Tibial nerve (tissue), 4 donors: ENCODE data around the gene PPT1. TPM values are rescaled to one million over a fixed set of nuclear protein-coding genes. Genes with fewer than 3 reads are reported as not detected.

Experiments
- DNase-seq, 2 donors: peaks; one replicate each; pipeline ENCODE4 v3.0.0-alpha.2; 2019; ENCODE audit warnings: low spot score in 2 of 2
- H3K27ac ChIP-seq, 4 donors: fragments of 200-600 bp; sonication (generic) in 3 of 4; one replicate each; pipeline ENCODE4 v1.5.1; 2017 to 2019; ENCODE audit warnings: mild to moderate bottlenecking in 1 of 4
- H3K27me3 ChIP-seq, 2 donors: fragments of 200-600 bp; sonication (generic) in 1 of 2; one replicate each; pipeline versions ENCODE4 v1.5.1 to v1.6.0; 2017 to 2019
- H3K36me3 ChIP-seq, 3 donors: fragments of 200-600 bp; sonication (generic); one replicate each; pipeline ENCODE4 v1.5.1; 2018 to 2019
- H3K4me1 ChIP-seq, 4 donors: fragments of 200-600 bp; sonication (generic) in 3 of 4; one replicate each; pipeline ENCODE4 v1.5.1; 2017 to 2019
- H3K4me3 ChIP-seq, 4 donors: fragments of 200-600 bp; sonication (generic) in 3 of 4; one replicate each; pipeline ENCODE4 v1.5.1; 2017 to 2019; ENCODE audit warnings: mild to moderate bottlenecking in 1 of 4, moderate library complexity in 1 of 4
- H3K9me3 ChIP-seq, 4 donors: fragments of 200-600 bp; sonication (generic) in 3 of 4; one replicate each; pipeline ENCODE4 v1.5.1; 2017 to 2019
- CTCF ChIP-seq, 5 experiments: fragments of 200-600 bp in 3 of 5; fragments of 450-650 bp in 2 of 5; sonication (generic) in 3 of 5; IDR thresholded peaks; one replicate each; pipeline ENCODE4 v1.5.1; 2016 to 2019; ENCODE audit warnings: antibody characterized with exemption in 5 of 5, mild to moderate bottlenecking in 3 of 5, moderate library complexity in 2 of 5
- EP300 ChIP-seq, 2 donors: sonication (generic); formaldehyde crosslinking; IDR thresholded peaks; one replicate each; pipeline ENCODE4 v1.6.1; 2017; ENCODE audit warnings: antibody characterized with exemption in 2 of 2, mild to moderate bottlenecking in 1 of 2
- POLR2A ChIP-seq, 2 donors: fragments of 450-650 bp; IDR thresholded peaks; one replicate each; pipeline ENCODE4 v1.6.1; 2017; ENCODE audit warnings: antibody characterized with exemption in 2 of 2, mild to moderate bottlenecking in 2 of 2, moderate library complexity in 2 of 2
- WGBS, 2 donors: methylation state at CpG; one replicate each; pipeline ENCODE4 v1.1.5; 2018; 5-methylcytosine and 5-hydroxymethylcytosine counted together
- total RNA-seq, 4 donors: library from RNA; depleted of rRNA; stranded (reverse); fragments of >200 nt; gene quantifications; one replicate each; pipeline ENCODE4 v1.1.0, GENCODE V29; 2016

The PPT1 gene
- total RNA-seq, 4 donors from 2014 or later: 52.8 to 88.5 (median 58.7) TPM

DNA sequence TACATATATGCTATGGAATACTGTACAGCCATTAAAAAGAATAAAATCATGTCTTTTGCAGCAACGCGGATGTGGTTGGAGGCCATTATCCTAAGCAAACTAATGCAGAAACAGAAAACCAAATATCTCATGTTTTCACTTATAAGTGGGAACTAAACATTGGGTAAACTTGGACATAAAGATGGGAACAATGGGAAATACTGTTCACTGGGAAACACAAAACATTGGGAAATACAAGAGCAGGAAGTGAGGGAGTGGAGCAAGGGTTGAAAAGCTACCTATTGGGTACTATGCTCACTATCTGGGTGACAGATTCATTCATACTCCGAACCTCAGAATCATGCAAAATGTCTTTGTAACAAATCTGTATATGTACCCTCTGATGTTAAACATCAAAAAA, 17.3 kb upstream of the PPT1 start:
- no peak overlapping the region for H3K4me3 ChIP-seq
- DNase-seq: no peak
- H3K9me3 ChIP-seq: peaks cover 0 to 24% (median 4%) of the 10 kb centered on the region in 4 donors
- no peaks in the 10 kb centered on the region for H3K4me1 ChIP-seq
- WGBS, 2 donors: 89 to 91% methylated on average over 3 of the region's 3 CpGs
- H3K27me3 ChIP-seq: peaks cover 0 to 5% of the 10 kb centered on the region in 2 donors
- no peak overlapping the region for H3K27ac ChIP-seq
- TF ChIP-seq POLR2A (IDR thresholded peaks at IDR 0.05): no peak
- no peak for TF ChIP-seq EP300 (IDR thresholded peaks at IDR 0.05)
- no peak for TF ChIP-seq CTCF (IDR thresholded peaks at IDR 0.05)
- no peaks in the 10 kb centered on the region for H3K36me3 ChIP-seq

DNA sequence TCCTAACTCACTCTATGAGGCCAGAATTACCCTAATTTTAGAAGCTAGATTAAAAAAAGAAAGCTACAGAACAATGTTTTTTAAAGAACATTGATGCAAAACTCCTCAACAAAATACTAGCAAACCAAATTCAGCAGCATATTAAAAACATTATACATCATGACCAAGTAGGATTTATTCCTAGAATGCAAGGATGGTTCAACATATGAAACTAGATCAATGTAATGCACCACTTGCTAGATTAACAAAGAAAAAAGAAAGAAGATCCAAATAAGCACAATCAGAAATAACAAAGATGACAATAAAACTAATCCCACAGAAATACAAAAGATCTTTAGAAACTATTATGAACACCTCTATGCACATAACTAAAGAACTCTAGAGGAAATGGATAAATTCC, 13.3 kb upstream of the PPT1 start:
- Histone ChIP-seq H3K9me3 (peaks cover 0 to 24% (median 4%) of the 10 kb centered on the region in 4 donors), H3K36me3 (no peaks in the 10 kb centered on the region), H3K4me3 (no peak overlapping the region), H3K27me3 (no peaks in the 10 kb centered on the region), H3K27ac (no peak overlapping the region), H3K4me1 (no peaks in the 10 kb centered on the region)
- no peak for TF ChIP-seq EP300 (IDR thresholded peaks at IDR 0.05)
- no peak for TF ChIP-seq POLR2A (IDR thresholded peaks at IDR 0.05)
- no peak for TF ChIP-seq CTCF (IDR thresholded peaks at IDR 0.05)
- DNase-seq: no peak

DNA sequence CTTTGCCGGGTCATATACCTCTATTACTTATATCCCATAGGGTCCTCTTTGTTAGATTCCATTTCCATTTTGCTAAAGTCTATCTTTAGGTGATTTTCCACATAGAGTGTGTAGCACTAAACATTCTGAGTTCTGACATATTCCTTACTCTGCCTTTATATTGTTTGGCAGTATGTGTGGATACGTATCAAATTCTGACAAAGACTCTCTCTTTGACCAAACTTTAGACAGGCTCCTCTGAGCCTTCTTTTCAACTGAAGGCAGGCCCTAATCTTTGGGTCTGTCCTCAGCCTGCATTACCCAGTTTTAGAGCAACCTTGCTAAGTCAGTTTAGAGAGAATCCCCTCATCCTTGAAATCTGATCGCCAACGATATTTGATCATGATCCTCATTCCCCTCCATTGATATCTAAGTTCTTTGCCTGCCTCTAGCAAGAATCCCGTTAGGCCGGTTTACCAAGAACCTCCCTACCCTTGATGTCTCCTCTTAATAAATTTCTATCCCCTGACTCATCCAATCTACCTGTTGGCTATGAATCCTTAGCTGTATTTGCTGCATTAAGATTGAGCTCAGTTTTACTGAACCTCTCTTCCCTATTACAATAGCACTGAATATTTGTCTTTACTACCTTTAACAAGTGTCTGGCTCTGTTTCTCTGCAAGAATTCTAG, 10.4 kb upstream of the PPT1 start:
- Histone ChIP-seq H3K36me3 (no peaks in the 10 kb centered on the region), H3K4me1 (no peaks in the 10 kb centered on the region), H3K9me3 (peaks cover 0 to 30% (median 4%) of the 10 kb centered on the region in 4 donors), H3K27ac (no peak overlapping the region), H3K27me3 (no peaks in the 10 kb centered on the region), H3K4me3 (no peak overlapping the region)
- WGBS, 2 donors: 89% methylated on average over 6 of the region's 6 CpGs
- TF ChIP-seq EP300 (IDR thresholded peaks at IDR 0.05) (no peak), CTCF (IDR thresholded peaks at IDR 0.05) (no peak), POLR2A (IDR thresholded peaks at IDR 0.05) (no peak)
- DNase-seq: no peak

DNA sequence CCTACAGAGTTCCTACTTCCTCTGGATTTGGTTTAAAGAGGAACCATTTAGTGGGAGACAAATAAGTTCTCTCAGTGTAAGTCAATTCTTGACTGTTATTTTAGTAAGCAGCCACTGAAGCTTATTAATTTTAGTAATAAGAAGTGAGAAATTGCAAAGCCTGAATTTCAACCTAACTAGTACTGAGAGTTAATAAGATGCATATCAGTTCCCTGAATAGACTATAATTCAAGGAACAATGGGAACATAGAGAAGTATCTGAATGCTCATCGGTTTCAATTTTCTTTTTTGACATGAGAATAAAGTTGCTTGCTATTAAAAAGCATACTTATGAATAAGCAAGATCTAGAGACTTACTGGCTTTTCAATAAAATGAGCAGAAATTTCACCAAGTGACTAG, 8.0 kb upstream of the PPT1 start:
- Histone ChIP-seq H3K4me3 (no peak overlapping the region), H3K9me3 (peaks cover 0 to 9% (median 0%) of the 10 kb centered on the region in 4 donors), H3K4me1 (no peaks in the 10 kb centered on the region), H3K27me3 (no peaks in the 10 kb centered on the region), H3K27ac (no peak overlapping the region), H3K36me3 (no peaks in the 10 kb centered on the region)
- no peak for DNase-seq
- 51 to 59% methylated on average over 1 of the region's 1 CpG for WGBS, 2 donors
- TF ChIP-seq CTCF (IDR thresholded peaks at IDR 0.05): no peak
- TF ChIP-seq EP300 (IDR thresholded peaks at IDR 0.05): no peak

- WGBS, 2 donors: 89 to 96% methylated on average over 3 of the region's 3 CpGs
- Histone ChIP-seq H3K27ac (no peak overlapping the region), H3K36me3 (no peaks in the 10 kb centered on the region), H3K4me3 (no peak overlapping the region), H3K4me1 (no peaks in the 10 kb centered on the region), H3K9me3 (peaks cover 0 to 6% (median 0%) of the 10 kb centered on the region in 4 donors), H3K27me3 (no peaks in the 10 kb centered on the region)
- DNase-seq: no peak
- no peak for TF ChIP-seq CTCF (IDR thresholded peaks at IDR 0.05)
- TF ChIP-seq POLR2A (IDR thresholded peaks at IDR 0.05): no peak
- TF ChIP-seq EP300 (IDR thresholded peaks at IDR 0.05): no peak
Measured at GRCh38 chr1:40102896-40103295, 5.8 kb upstream of the PPT1 start.
